Activated CD4-positive, alpha-beta T cell treated with anti-CD3 and anti-CD28 coated beads, Interleukin-2, amount 50 U/mL, for 1 hour (primary cell): ENCODE data around the gene CSNK1G1.

Source experiments
- DNase-seq: peaks from one replicate; pipeline ENCODE4 v3.0.0-alpha.2; 2020

The CSNK1G1 gene

GRCh38 chr15:64185146-64185911 is 170.6 kb downstream of the CSNK1G1 start:
- DNase-seq = no peak

GRCh38 chr15:64182859-64183370 is 173.1 kb downstream of the CSNK1G1 start:
- DNase-seq = no peak

- no peak for DNase-seq
Observed at GRCh38 chr15:64180235-64180824, 175.6 kb downstream of the CSNK1G1 start.

GRCh38 chr15:64166102-64166890 is 189.7 kb downstream of the CSNK1G1 start:
- no peak for DNase-seq

- DNase-seq = no peak
Observed at GRCh38 chr15:64164436-64164835, 191.5 kb downstream of the CSNK1G1 start.

GRCh38 chr15:64163659-64164362 is 192.2 kb downstream of the CSNK1G1 start:
- DNase-seq = no peak

GRCh38 chr15:64162869-64163658 is 192.9 kb downstream of the CSNK1G1 start, which contains the start of gene PPIB:
Gene PPIB, minus strand, starts transcription at chr15:64163022. Its CDS starts 36 bp downstream, at chr15:64162986.
- peak; percentile 95 for DNase-seq

GRCh38 chr15:64162478-64162868 is 193.5 kb downstream of the CSNK1G1 start:
- DNase-seq = no peak

GRCh38 chr15:64161688-64162477 is 194.1 kb downstream of the CSNK1G1 start:
- DNase-seq = no peak

GRCh38 chr15:64158363-64159134 is 197.4 kb downstream of the CSNK1G1 start:
- no peak for DNase-seq

GRCh38 chr15:64157599-64158125 is 198.3 kb downstream of the CSNK1G1 start:
- DNase-seq = no peak

- DNase-seq = no peak
Observed at GRCh38 chr15:64156652-64157331, 199.2 kb downstream of the CSNK1G1 start.

GRCh38 chr15:64155802-64156651 is 199.9 kb downstream of the CSNK1G1 start:
- no peak for DNase-seq

GRCh38 chr15:64153480-64154367 is 202.2 kb downstream of the CSNK1G1 start:
- DNase-seq = peak; percentile 92

GRCh38 chr15:64152507-64153387 is 203.2 kb downstream of the CSNK1G1 start:
- DNase-seq = no peak
